HepG2 (cell line): Measurements from ENCODE around the gene EPHA4. TPM values are rescaled to one million over a fixed set of nuclear protein-coding genes. Genes with fewer than 3 reads are reported as not detected.

Experiments used
- ATAC-seq: fragments of 200-7000 bp; cut with Tn5 transposase; 3 replicates; pipeline ENCODE4 v1.9.1; 2020; ENCODE audit warnings: mild to moderate bottlenecking, moderate library complexity
- BruUV-seq: library from RNA; stranded (reverse); fragments of 400-500 nt; replicated peaks from 2 replicates; lab custom pipeline; 2021; lab: Mats Ljungman, UMichigan
- CTCF ChIA-PET: fragments of 300-600 bp; formaldehyde crosslinking; extraction: SDS; loops from one replicate; lab custom pipeline; 2021; ENCODE audit warnings: low total read pairs, inconsistent platforms, low intra/inter-chr PET ratio; lab: Yijun Ruan, JAX
- POLR2A ChIA-PET: fragments of 350-600 bp; sonication (Branson Sonifier 250); formaldehyde crosslinking; loops from one replicate; lab custom pipeline; 2020; ENCODE audit warnings: antibody characterized with exemption, inconsistent platforms; lab: Yijun Ruan, JAX
- DNase-seq: peaks from one replicate; pipeline ENCODE4 v3.0.0-alpha.2; 2015; ENCODE audit warnings: low spot score
- FAIRE-seq: peaks from 3 replicates; lab custom pipeline; 2011; peaks lifted over from hg19 to GRCh38; lab: Jason Lieb, UNC
- H2AFZ ChIP-seq: one replicate; pipeline ENCODE4 v1.6.1; 2011; ENCODE audit warnings: low read length, inconsistent platforms
- H3K27ac ChIP-seq: fragments of 300-600 bp; 3 replicates; pipeline ENCODE4 v1.8.0; 2011; ENCODE audit warnings: mixed run types, mild to moderate bottlenecking, mixed read lengths, low read length, inconsistent platforms; ENCODE audit not compliant: insufficient read depth; ENCODE audit errors: extremely low read length
- H3K27me3 ChIP-seq, 2 experiments: fragments of 200-600 bp in 1 of 2; 2 replicates in 1 of 2; 3 replicates in 1 of 2; pipeline versions ENCODE4 v1.6.0 to v1.8.0; 2011; ENCODE audit warnings: low read length in 2 of 2, mild to moderate bottlenecking in 2 of 2, moderate library complexity in 2 of 2, inconsistent platforms in 1 of 2; ENCODE audit not compliant: insufficient read depth in 2 of 2, control insufficient read depth in 1 of 2
- H3K36me3 ChIP-seq, 2 experiments: fragments of 200-600 bp in 1 of 2; replicated peaks in 1 of 2; 2 replicates in 1 of 2; 3 replicates in 1 of 2; pipeline versions ENCODE4 v1.5.1 to v1.8.0; 2011; ENCODE audit warnings: low read length in 2 of 2, inconsistent platforms in 1 of 2; ENCODE audit not compliant: insufficient read depth in 2 of 2, control insufficient read depth in 1 of 2
- H3K4me1 ChIP-seq: 2 replicates; pipeline ENCODE4 v1.5.1; 2012; ENCODE audit warnings: low read length, inconsistent platforms; ENCODE audit not compliant: insufficient read depth
- H3K4me2 ChIP-seq: 2 replicates; pipeline ENCODE4 v1.6.0; 2011; ENCODE audit warnings: low read depth, low read length, inconsistent platforms
- H3K4me3 ChIP-seq, 3 experiments: fragments of 200-600 bp in 1 of 3; sonication (generic), shearing (Covaris generic) in 1 of 3; replicated peaks in 1 of 3; 2 replicates each; pipeline ENCODE4 v1.5.1; 2011 to 2016; ENCODE audit warnings: low read length in 3 of 3, inconsistent platforms in 2 of 3, low read depth in 2 of 3, mild to moderate bottlenecking in 2 of 3, control low read depth in 1 of 3, mixed read lengths in 1 of 3; ENCODE audit not compliant: insufficient read depth in 1 of 3
- H3K79me2 ChIP-seq: one replicate; pipeline ENCODE4 v1.6.1; 2011; ENCODE audit warnings: low read length, inconsistent platforms; ENCODE audit not compliant: insufficient read depth
- H3K9ac ChIP-seq: 2 replicates; pipeline ENCODE4 v1.6.0; 2011; ENCODE audit warnings: mild to moderate bottlenecking, low read depth, low read length, inconsistent platforms; ENCODE audit not compliant: insufficient read depth
- H3K9me3 ChIP-seq: 2 replicates; pipeline ENCODE4 v1.5.1; 2012; ENCODE audit warnings: mild to moderate bottlenecking, low read length
- H4K20me1 ChIP-seq: 2 replicates; pipeline ENCODE4 v1.6.0; 2011; ENCODE audit warnings: inconsistent platforms, mild to moderate bottlenecking, low read length, moderate library complexity; ENCODE audit not compliant: insufficient read depth
- ARNTL ChIP-seq: sonication (generic); formaldehyde crosslinking; IDR thresholded peaks from 2 replicates; pipeline ENCODE4 v1.4.0; 2020; ENCODE audit warnings: mild to moderate bottlenecking, missing genetic modification reagents
- BHLHE40 ChIP-seq: IDR thresholded peaks from 2 replicates; pipeline ENCODE4 v1.6.1; 2011; ENCODE audit warnings: low read length, improper control_type of control experiment
- FOXA3 ChIP-seq: IDR thresholded peaks from 2 replicates; pipeline ENCODE4 v1.6.1; 2016; ENCODE audit warnings: missing genetic modification reagents, missing compliant biosample characterization
- PPARG ChIP-seq: conservative IDR thresholded peaks from 2 replicates; pipeline ENCODE4 v1.6.1; 2016; ENCODE audit warnings: missing biosample characterization, missing genetic modification reagents
- RBFOX2 ChIP-seq: fragments of 200-400 bp; formaldehyde crosslinking; IDR thresholded peaks from 2 replicates; pipeline ENCODE4 v1.6.1; 2017; ENCODE audit warnings: low read depth, mild to moderate bottlenecking, low read length
- RFXANK ChIP-seq: IDR thresholded peaks from 2 replicates; pipeline ENCODE4 v1.6.1; 2016
- SMAD1 ChIP-seq: sonication (generic); formaldehyde crosslinking; IDR thresholded peaks from 2 replicates; pipeline ENCODE4 v1.4.0; 2020; ENCODE audit warnings: missing genetic modification reagents, low read depth, mild to moderate bottlenecking, borderline replicate concordance
- SMARCE1 ChIP-seq: fragments of 450-650 bp; IDR thresholded peaks from 2 replicates; pipeline ENCODE4 v1.6.1; 2017; ENCODE audit warnings: borderline replicate concordance
- WIZ ChIP-seq: sonication (generic); formaldehyde crosslinking; IDR thresholded peaks from 2 replicates; pipeline ENCODE4 v1.5.1; 2020; ENCODE audit warnings: mild to moderate bottlenecking, missing genetic modification reagents
- ZBTB7B ChIP-seq: sonication (generic); formaldehyde crosslinking; IDR thresholded peaks from 2 replicates; pipeline ENCODE4 v1.4.0; 2020; ENCODE audit warnings: missing genetic modification reagents
- ZFAT ChIP-seq: sonication (generic); formaldehyde crosslinking; conservative IDR thresholded peaks from 2 replicates; pipeline ENCODE4 v1.8.1; 2023; ENCODE audit warnings: missing genetic modification reagents, inconsistent platforms
- ZNF44 ChIP-seq: sonication (generic); formaldehyde crosslinking; IDR thresholded peaks from 2 replicates; pipeline ENCODE4 v1.5.1; 2020; ENCODE audit warnings: mild to moderate bottlenecking, missing genetic modification reagents
- ZNF569 ChIP-seq: sonication (generic); formaldehyde crosslinking; IDR thresholded peaks from 2 replicates; pipeline ENCODE4 v1.5.0; 2020; ENCODE audit warnings: mild to moderate bottlenecking, missing genetic modification reagents, moderate library complexity, borderline replicate concordance
- ZNF839 ChIP-seq: sonication (generic); formaldehyde crosslinking; IDR thresholded peaks from 2 replicates; pipeline ENCODE4 v1.4.0; 2020; ENCODE audit warnings: missing genetic modification reagents, mild to moderate bottlenecking, borderline replicate concordance
- WGBS: methylation state at CpG from one replicate; pipeline ENCODE4 v1.1.6; 2017; ENCODE audit warnings: low lambda C conversion rate; 5-methylcytosine and 5-hydroxymethylcytosine counted together
- in situ Hi-C: cut with HindIII; loops from 2 replicates; pipeline ENCODE4 v1.10.0; 2017; ENCODE audit warnings: low pct_unique_long_range_greater_than_20kb; ENCODE audit not compliant: extremely low pct_ligation_motif_present
- intact Hi-C: fragments of 100-400 bp; cut with micrococcal nuclease; formaldehyde crosslinking; loops from one replicate; pipeline ENCODE4 v1.10.0; 2022; ENCODE audit not compliant: unreplicated experiment
- polyA plus RNA-seq, 8 experiments: library from polyadenylated mRNA; depleted of rRNA in 3 of 8; stranded (reverse) in 7 of 8; unstranded in 1 of 8; fragments of >200 nt; fragmentation: Illumina TruSeq in 4 of 8; extraction: Trizol in 4 of 8; gene quantifications; 2 replicates each; pipeline versions ENCODE4 v1.2.1 to v1.2.3, GENCODE V29; 2011 to 2016; ENCODE audit warnings: low read depth in 4 of 8, missing spikeins in 1 of 8, mixed read lengths in 1 of 8; ENCODE audit not compliant: insufficient read depth in 1 of 8
- total RNA-seq, 5 experiments: library from RNA; depleted of rRNA; stranded (reverse); fragments of >200 nt; fragmentation: Illumina TruSeq; extraction: Trizol; gene quantifications; 2 replicates each; pipeline ENCODE4 v1.2.3, GENCODE V29; 2016; ENCODE audit warnings: low read depth in 1 of 5
- TF ChIP-seq, protein P1 (sequence below): IDR thresholded peaks from 2 replicates; pipeline ENCODE4 v1.6.1; 2016; ENCODE audit warnings: low read depth
- TF ChIP-seq, protein P2 (sequence below): sonication (generic); formaldehyde crosslinking; IDR thresholded peaks from 2 replicates; pipeline ENCODE4 v1.4.0; 2020; ENCODE audit warnings: mild to moderate bottlenecking, low read depth, missing genetic modification reagents
- TF ChIP-seq, protein P3 (sequence below): sonication (generic); formaldehyde crosslinking; IDR thresholded peaks from 2 replicates; pipeline ENCODE4 v1.5.0; 2020; ENCODE audit warnings: missing genetic modification reagents
- TF ChIP-seq, protein P4 (sequence below): sonication (generic); formaldehyde crosslinking; IDR thresholded peaks from 2 replicates; pipeline ENCODE4 v1.5.1; 2020; ENCODE audit warnings: missing genetic modification reagents, mild to moderate bottlenecking, borderline replicate concordance

The EPHA4 gene
- total and polyA plus RNA-seq, 2 of the 13 experiments (the other 11 are each of a cell fraction or from before 2014, with no cell fraction given): not detected

DNA sequence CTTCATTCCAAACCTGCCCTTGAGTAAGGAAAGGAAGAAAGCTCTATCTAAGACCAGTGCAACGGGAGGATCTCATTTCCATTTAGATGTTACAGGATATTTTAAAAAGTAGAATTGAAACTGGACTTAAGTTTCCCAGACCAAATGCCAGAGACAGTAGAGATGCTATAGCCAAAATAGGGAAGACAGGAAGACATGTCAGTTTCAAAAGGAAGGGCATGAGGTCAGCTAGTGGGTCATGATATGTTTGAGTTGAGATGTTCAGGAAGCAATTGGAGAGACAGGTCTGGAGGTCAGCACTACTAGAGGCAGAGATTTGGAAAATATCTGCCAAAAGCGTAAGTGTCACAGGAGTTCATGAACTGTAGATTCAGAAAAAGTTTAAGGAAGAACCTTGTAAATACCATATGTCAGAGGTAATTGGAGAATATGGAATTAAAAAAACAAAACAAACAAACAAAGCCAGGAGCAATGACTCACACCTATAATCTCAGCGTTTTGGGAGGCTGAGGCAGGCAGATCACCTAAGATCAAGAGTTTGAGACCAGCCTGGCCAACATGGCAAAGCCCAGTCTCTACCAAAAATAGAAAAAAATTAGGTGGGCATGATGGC is 50.8 kb downstream of the EPHA4 start (continued):
- TF ChIP-seq, protein P1, sequence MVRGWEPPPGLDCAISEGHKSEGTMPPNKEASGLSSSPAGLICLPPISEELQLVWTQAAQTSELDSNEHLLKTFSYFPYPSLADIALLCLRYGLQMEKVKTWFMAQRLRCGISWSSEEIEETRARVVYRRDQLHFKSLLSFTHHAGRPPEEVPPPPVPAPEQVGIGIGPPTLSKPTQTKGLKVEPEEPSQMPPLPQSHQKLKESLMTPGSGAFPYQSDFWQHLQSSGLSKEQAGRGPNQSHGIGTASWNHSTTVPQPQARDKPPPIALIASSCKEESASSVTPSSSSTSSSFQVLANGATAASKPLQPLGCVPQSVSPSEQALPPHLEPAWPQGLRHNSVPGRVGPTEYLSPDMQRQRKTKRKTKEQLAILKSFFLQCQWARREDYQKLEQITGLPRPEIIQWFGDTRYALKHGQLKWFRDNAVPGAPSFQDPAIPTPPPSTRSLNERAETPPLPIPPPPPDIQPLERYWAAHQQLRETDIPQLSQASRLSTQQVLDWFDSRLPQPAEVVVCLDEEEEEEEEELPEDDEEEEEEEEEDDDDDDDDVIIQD (CRISPR knock-in tag): no peak

DNA sequence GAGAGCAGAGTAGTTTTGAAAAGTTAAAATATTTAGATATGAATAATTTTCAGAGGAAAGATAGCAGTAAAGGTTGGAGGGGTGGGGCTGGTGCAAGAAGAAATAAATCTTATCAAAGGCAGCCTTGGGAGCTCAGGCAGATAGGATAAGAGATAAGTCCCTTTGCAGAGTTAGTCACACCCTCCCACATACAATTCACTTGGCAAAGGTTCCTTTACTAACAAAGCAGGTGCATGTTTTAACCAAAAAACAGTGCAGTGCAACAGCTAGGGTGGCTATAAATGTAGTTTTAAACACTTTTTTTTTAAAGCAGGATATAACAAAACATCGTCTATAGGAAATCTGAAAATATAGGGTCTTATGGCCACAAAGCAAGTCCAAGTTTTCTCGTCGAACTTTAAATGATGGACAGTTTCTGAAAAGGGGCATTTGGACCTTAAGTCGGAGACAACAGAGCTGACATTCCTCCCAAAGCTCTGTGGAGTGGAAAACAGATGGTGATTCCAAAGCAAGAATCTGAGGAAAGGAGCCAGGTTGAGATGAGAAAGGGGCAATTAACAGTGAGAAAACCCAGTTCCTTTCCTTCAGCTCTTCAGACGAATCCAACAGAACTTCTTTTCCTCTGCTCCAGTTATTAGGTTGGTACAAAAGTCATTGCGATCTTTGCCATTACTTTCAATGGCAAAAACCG is 53.0 kb downstream of the EPHA4 start:
- ATAC-seq: no peak
- no peak for TF ChIP-seq SMAD1 (CRISPR knock-in tag)
- TF ChIP-seq BHLHE40: no peak
- TF ChIP-seq, protein P2, sequence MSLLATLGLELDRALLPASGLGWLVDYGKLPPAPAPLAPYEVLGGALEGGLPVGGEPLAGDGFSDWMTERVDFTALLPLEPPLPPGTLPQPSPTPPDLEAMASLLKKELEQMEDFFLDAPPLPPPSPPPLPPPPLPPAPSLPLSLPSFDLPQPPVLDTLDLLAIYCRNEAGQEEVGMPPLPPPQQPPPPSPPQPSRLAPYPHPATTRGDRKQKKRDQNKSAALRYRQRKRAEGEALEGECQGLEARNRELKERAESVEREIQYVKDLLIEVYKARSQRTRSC (CRISPR knock-in tag): no peak
- no peak for TF ChIP-seq ZFAT (CRISPR knock-in tag)
- TF ChIP-seq, protein P3, sequence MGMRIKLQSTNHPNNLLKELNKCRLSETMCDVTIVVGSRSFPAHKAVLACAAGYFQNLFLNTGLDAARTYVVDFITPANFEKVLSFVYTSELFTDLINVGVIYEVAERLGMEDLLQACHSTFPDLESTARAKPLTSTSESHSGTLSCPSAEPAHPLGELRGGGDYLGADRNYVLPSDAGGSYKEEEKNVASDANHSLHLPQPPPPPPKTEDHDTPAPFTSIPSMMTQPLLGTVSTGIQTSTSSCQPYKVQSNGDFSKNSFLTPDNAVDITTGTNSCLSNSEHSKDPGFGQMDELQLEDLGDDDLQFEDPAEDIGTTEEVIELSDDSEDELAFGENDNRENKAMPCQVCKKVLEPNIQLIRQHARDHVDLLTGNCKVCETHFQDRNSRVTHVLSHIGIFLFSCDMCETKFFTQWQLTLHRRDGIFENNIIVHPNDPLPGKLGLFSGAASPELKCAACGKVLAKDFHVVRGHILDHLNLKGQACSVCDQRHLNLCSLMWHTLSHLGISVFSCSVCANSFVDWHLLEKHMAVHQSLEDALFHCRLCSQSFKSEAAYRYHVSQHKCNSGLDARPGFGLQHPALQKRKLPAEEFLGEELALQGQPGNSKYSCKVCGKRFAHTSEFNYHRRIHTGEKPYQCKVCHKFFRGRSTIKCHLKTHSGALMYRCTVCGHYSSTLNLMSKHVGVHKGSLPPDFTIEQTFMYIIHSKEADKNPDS (CRISPR knock-in tag): no peak
- no peak for TF ChIP-seq RBFOX2
- no peak for TF ChIP-seq ZNF569 (CRISPR knock-in tag)
- TF ChIP-seq FOXA3: no peak
- no peak for TF ChIP-seq ARNTL (CRISPR knock-in tag)
- TF ChIP-seq PPARG: no peak
- TF ChIP-seq, protein P4, sequence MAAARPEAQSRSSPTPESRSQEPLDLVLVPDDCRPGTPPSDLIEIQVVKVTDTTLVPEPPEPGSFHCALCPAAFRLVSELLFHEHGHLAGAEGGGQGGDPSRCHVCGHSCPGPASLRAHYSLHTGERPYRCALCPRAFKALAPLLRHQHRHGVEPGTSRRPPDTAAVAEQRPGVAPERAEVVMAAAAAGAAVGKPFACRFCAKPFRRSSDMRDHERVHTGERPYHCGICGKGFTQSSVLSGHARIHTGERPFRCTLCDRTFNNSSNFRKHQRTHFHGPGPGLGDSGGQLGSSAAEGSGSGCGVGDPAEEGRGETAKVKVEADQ (CRISPR knock-in tag): no peak
- TF ChIP-seq ZNF44 (CRISPR knock-in tag): no peak
- TF ChIP-seq SMARCE1: no peak
- TF ChIP-seq ZBTB7B (CRISPR knock-in tag): no peak
- TF ChIP-seq RFXANK (CRISPR knock-in tag): no peak
- no peak for TF ChIP-seq ZNF839 (CRISPR knock-in tag)
- no peak for TF ChIP-seq WIZ

More for the DNA sequence above, 53.0 kb downstream of the EPHA4 start:
- no peak overlapping the region for H2AFZ ChIP-seq
- WGBS: 2% methylated on average over 7 of the region's 7 CpGs
- FAIRE-seq: no peak
- intact Hi-C loops (no loop called here), in situ Hi-C loops (no loop called here)
- no peaks in the 10 kb centered on the region for H3K36me3 ChIP-seq
- CTCF ChIA-PET: no interaction called here
- BruUV-seq: no TSS peak
- H3K9ac ChIP-seq: no peak overlapping the region
- POLR2A ChIA-PET: no interaction called here
- H3K4me2 ChIP-seq: no peak overlapping the region
- H3K4me1 ChIP-seq: no peaks in the 10 kb centered on the region
- H3K9me3 ChIP-seq: no peaks in the 10 kb centered on the region
- DNase-seq: no peak
- H4K20me1 ChIP-seq: no peaks in the 10 kb centered on the region
- no peaks in the 10 kb centered on the region; a peak in 2 of 5 replicates for H3K27me3 ChIP-seq
- no peak overlapping the region for H3K4me3 ChIP-seq
- no peak overlapping the region for H3K27ac ChIP-seq
- no peaks in the 10 kb centered on the region for H3K79me2 ChIP-seq
